ENCODE data around the gene FRY. TPM values are rescaled to one million over a fixed set of nuclear protein-coding genes. Genes with fewer than 3 reads are reported as not detected.

The FRY gene
- total and polyA plus RNA-seq, 2 of the 13 experiments (the other 11 are each of a cell fraction or from before 2014, with no cell fraction given): 8.2 to 13.1 TPM

GRCh38 chr13:32259116-32259515 lies 227.5 kb downstream of the FRY start (continued):
- TF ChIP-seq AHDC1 (CRISPR knock-in tag; IDR thresholded peaks at IDR 0.05; ENCODE audit: borderline replicate concordance) (no peak), TEAD3 (CRISPR knock-in tag; optimal IDR thresholded peaks at IDR 0.05; ENCODE audit: borderline replicate concordance) (peak; percentile 37), ZFP1 (CRISPR knock-in tag; IDR thresholded peaks at IDR 0.05) (no peak), ZNF576 (CRISPR knock-in tag; IDR thresholded peaks at IDR 0.05) (no peak), NFE2 (CRISPR knock-in tag; IDR thresholded peaks at IDR 0.05) (no peak)

GRCh38 chr13:32261567-32261966 lies 230.0 kb downstream of the FRY start:
- no peak overlapping the region for H2AFZ ChIP-seq (ENCODE audit: low read length)
- DNase-seq (ENCODE audit: low spot score) (no peak), ATAC-seq (peak; percentile 19; the same call in 2 of the 3 replicates), FAIRE-seq (no peak)
- H3K36me3 ChIP-seq (replicated peaks in 1 of 2; ENCODE audit: control insufficient read depth in 1 of 2, insufficient read depth in 2 of 2, low read length in 2 of 2): no peaks in the 10 kb centered on the region; a peak in 1 of 5 replicates
- no peaks in the 10 kb centered on the region for H3K79me2 ChIP-seq (ENCODE audit: insufficient read depth, low read length)
- no peaks in the 10 kb centered on the region for H3K27me3 ChIP-seq (ENCODE audit: control insufficient read depth in 1 of 2, insufficient read depth in 2 of 2, low read length in 2 of 2)
- intact Hi-C loops (cut with micrococcal nuclease; ENCODE audit: unreplicated experiment): no loop called here
- ChIA-PET CTCF (ENCODE audit: low intra/inter-chr PET ratio, low total read pairs) (no interaction called here), POLR2A (interaction anchor here (1.1 to 1.9 kb wide), 2 partner anchors 8 to 54 kb away, joined by 5 to 11 read pairs; partner anchors contain the start of genes BRCA2 and ZAR1L)
- no peaks in the 10 kb centered on the region for H3K9me3 ChIP-seq (ENCODE audit: low read length)
- peaks cover 93% of the 10 kb centered on the region for H3K4me1 ChIP-seq (ENCODE audit: insufficient read depth, low read length)
- H3K27ac ChIP-seq (ENCODE audit: extremely low read length, insufficient read depth, low read length): peak overlapping the region; percentile 62
- in situ Hi-C loops (cut with HindIII; ENCODE audit: extremely low pct_ligation_motif_present, low pct_unique_long_range_greater_than_20kb): no loop called here
- H3K4me3 ChIP-seq (replicated peaks in 1 of 3; ENCODE audit: insufficient read depth in 1 of 3, low read depth in 2 of 3, low read length in 3 of 3): no peak overlapping the region
- BruUV-seq (replicated peaks): no TSS peak
- 80% methylated on average over 8 of the region's 9 CpGs for WGBS (ENCODE audit: low lambda C conversion rate)
- H3K9ac ChIP-seq (ENCODE audit: insufficient read depth, low read depth, low read length): peak overlapping the region; percentile 34
- H4K20me1 ChIP-seq (ENCODE audit: insufficient read depth, low read length): no peaks in the 10 kb centered on the region
- peak overlapping the region; percentile 13; the same call in 1 of the 2 replicates for H3K4me2 ChIP-seq (ENCODE audit: low read depth, low read length)
- TF ChIP-seq CHD4 (IDR thresholded peaks at IDR 0.05; ENCODE audit: borderline replicate concordance, low read length) (peak; percentile 5; the same call in 1 of the 2 replicates), PRPF4 (IDR thresholded peaks at IDR 0.05; ENCODE audit: low read depth, low read length, poor library complexity, severe bottlenecking) (no peak), FOSL2 (CRISPR knock-in tag; IDR thresholded peaks at IDR 0.05) (peak; percentile 77), ZBTB37 (CRISPR knock-in tag; IDR thresholded peaks at IDR 0.05) (no peak), ZNF660 (CRISPR knock-in tag; IDR thresholded peaks at IDR 0.05; ENCODE audit: borderline replicate concordance, low read depth) (no peak), MTF2 (CRISPR knock-in tag; IDR thresholded peaks at IDR 0.05; ENCODE audit: borderline replicate concordance) (no peak), ZNF263 (CRISPR knock-in tag; IDR thresholded peaks at IDR 0.05) (peak; percentile 95), ETV6 (CRISPR knock-in tag; conservative IDR thresholded peaks at IDR 0.05) (no peak), ZNF414 (CRISPR knock-in tag; IDR thresholded peaks at IDR 0.05) (no peak), ZNF775 (CRISPR knock-in tag; IDR thresholded peaks at IDR 0.05; ENCODE audit: borderline replicate concordance) (no peak), ZNF749 (CRISPR knock-in tag; IDR thresholded peaks at IDR 0.05; ENCODE audit: borderline replicate concordance) (no peak), ZNF841 (CRISPR knock-in tag; IDR thresholded peaks at IDR 0.05; ENCODE audit: borderline replicate concordance) (no peak)

All from HepG2 (cell line).